ENCODE measurements around the gene HIPK2. TPM values are rescaled to one million over a fixed set of nuclear protein-coding genes. Genes with fewer than 3 reads are reported as not detected.

The HIPK2 gene
- total RNA-seq, 2 experiments from 2014 or later, result 17.3 to 17.6 TPM

DNA sequence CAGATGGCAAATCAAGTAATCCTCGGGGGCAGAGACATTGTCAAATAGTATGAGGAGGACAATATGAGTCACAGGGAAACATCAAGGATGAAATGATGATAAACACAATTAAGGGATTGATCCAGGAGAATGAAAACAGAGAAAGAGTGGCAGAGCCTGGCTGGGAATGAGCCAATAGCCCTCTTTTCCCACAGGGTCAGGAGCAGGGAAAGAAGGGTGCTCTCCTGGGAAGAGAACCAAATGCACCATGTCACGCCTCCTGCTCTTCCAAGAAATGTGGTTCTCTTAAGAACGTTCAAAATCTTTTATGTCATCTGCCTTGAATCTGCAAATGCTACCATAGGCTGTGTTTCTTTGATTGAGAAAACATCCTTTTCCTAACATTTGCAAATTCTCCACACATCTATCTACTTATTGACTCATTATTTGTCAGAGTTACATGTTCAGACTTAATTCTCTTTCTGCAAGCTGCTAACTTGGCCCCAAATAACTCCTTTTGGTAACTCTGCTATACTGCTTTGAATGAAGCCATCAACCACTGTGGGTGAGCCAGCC lies 50.6 kb downstream of the HIPK2 start:
- intact Hi-C loops (cut with micrococcal nuclease), result no loop called here
- CTCF ChIA-PET, result interaction anchor here (0.6 to 0.7 kb wide), 2 partner anchors 18 to 81 kb away, joined by 3 read pairs; no protein-coding TSS in a partner anchor
- H3K27me3 Mint-ChIP-seq, result no peaks in the 10 kb centered on the region
- H3K4me3 Mint-ChIP-seq, result no peak overlapping the region
- peaks cover 46% of the 10 kb centered on the region for H3K4me1 Mint-ChIP-seq (ENCODE audit: low read depth)
- H3K36me3 Mint-ChIP-seq (ENCODE audit: low read depth), result peaks cover 8% of the 10 kb centered on the region
- TF ChIP-seq, protein P1, sequence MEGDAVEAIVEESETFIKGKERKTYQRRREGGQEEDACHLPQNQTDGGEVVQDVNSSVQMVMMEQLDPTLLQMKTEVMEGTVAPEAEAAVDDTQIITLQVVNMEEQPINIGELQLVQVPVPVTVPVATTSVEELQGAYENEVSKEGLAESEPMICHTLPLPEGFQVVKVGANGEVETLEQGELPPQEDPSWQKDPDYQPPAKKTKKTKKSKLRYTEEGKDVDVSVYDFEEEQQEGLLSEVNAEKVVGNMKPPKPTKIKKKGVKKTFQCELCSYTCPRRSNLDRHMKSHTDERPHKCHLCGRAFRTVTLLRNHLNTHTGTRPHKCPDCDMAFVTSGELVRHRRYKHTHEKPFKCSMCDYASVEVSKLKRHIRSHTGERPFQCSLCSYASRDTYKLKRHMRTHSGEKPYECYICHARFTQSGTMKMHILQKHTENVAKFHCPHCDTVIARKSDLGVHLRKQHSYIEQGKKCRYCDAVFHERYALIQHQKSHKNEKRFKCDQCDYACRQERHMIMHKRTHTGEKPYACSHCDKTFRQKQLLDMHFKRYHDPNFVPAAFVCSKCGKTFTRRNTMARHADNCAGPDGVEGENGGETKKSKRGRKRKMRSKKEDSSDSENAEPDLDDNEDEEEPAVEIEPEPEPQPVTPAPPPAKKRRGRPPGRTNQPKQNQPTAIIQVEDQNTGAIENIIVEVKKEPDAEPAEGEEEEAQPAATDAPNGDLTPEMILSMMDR (IDR thresholded peaks at IDR 0.05), result no peak
- POLR2A ChIA-PET, result interaction anchor here (1.1 kb wide), 1 partner anchor 21 kb away, joined by 3 read pairs; no protein-coding TSS in a partner anchor
- no peak overlapping the region for H3K27ac Mint-ChIP-seq
- H3K9me3 Mint-ChIP-seq, result peaks cover 1% of the 10 kb centered on the region
- ATAC-seq (no peak), DNase-seq (no peak)

DNA sequence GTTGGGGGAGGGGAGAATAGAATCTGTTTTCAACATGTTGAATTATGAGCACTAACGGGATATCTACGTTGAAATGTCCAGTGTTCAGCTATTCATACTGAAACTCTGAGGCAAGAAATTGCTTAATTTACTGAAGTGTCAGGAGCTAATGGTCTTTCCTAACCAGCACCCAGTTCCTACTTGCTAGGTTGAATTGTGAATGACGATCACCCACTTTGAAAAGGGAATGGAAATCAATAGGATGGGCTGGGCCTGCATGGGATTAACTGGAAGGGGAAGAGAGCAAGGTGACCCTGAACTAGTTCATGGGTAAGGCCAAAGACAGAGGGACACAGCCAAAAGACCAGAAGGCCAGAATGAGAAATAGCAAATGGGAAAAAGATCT lies 51.3 kb downstream of the HIPK2 start:
- peaks cover 7% of the 10 kb centered on the region for H3K36me3 Mint-ChIP-seq (ENCODE audit: low read depth)
- intact Hi-C loops (cut with micrococcal nuclease), result no loop called here
- peaks cover 40% of the 10 kb centered on the region for H3K4me1 Mint-ChIP-seq (ENCODE audit: low read depth)
- ATAC-seq, result no peak
- peaks cover 1% of the 10 kb centered on the region for H3K9me3 Mint-ChIP-seq
- TF ChIP-seq, protein P1 (IDR thresholded peaks at IDR 0.05), result no peak
- H3K27me3 Mint-ChIP-seq, result no peaks in the 10 kb centered on the region
- H3K4me3 Mint-ChIP-seq, result no peak overlapping the region
- no peak overlapping the region for H3K27ac Mint-ChIP-seq
- CTCF ChIA-PET, result no interaction called here
- POLR2A ChIA-PET, result interaction anchor here (1.0 kb wide), 1 partner anchor 18 kb away, joined by 3 read pairs; no protein-coding TSS in a partner anchor
- DNase-seq, result no peak

DNA sequence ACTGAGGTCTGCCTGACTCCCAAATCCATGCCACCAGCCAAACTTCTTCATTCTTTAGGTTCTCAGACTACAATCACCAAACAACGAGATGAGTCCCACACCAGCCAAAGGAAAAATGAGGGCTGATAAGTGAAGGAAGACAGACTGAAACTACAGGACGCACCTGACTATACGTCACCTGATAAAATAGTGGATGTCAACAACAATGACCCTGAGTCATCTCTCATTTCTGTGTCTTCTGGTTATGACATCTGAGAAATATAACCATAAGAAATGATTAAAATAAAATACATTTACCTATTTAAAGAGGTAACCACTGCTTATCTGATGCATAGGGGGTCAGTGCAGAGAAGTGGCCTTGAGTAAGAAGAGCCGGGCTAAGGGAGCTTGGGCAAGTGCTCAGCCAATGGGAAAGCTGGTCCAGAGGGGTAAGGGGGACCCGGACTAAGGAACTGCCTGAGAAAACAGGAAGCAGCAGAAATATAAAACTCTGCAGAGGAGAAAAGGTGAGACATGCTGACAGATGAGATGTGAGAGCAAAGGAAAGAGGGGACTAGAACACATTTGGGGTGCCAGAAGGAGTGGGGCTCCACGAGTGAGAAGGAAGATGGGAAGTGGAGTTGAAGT lies 51.8 kb downstream of the HIPK2 start:
- Mint-ChIP-seq H3K9me3 (peaks cover 1% of the 10 kb centered on the region), H3K4me3 (no peak overlapping the region), H3K27ac (no peak overlapping the region), H3K36me3 (ENCODE audit: low read depth) (peaks cover 7% of the 10 kb centered on the region), H3K4me1 (ENCODE audit: low read depth) (peaks cover 37% of the 10 kb centered on the region), H3K27me3 (no peaks in the 10 kb centered on the region)
- ChIA-PET CTCF (interaction anchor here (1.6 to 1.7 kb wide), 2 partner anchors 79 to 107 kb away, joined by 5 to 6 read pairs; no protein-coding TSS in a partner anchor), POLR2A (interaction anchor here (1.0 kb wide), 1 partner anchor 19 kb away, joined by 3 read pairs; no protein-coding TSS in a partner anchor)
- no peak for DNase-seq
- TF ChIP-seq, protein P1 (IDR thresholded peaks at IDR 0.05), result no peak
- no peak for ATAC-seq
- intact Hi-C loops (cut with micrococcal nuclease), result no loop called here

- H3K4me1 Mint-ChIP-seq (ENCODE audit: low read depth), result peaks cover 33% of the 10 kb centered on the region
- H3K27me3 Mint-ChIP-seq, result no peaks in the 10 kb centered on the region
- intact Hi-C loops (cut with micrococcal nuclease), result no loop called here
- H3K27ac Mint-ChIP-seq, result no peak overlapping the region
- no peak overlapping the region for H3K4me3 Mint-ChIP-seq
- H3K9me3 Mint-ChIP-seq, result peaks cover 1% of the 10 kb centered on the region
- H3K36me3 Mint-ChIP-seq (ENCODE audit: low read depth), result peaks cover 7% of the 10 kb centered on the region
- POLR2A ChIA-PET, result interaction anchor here (0.6 kb wide), 1 partner anchor 192 kb away, joined by 3 read pairs; no protein-coding TSS in a partner anchor
- TF ChIP-seq, protein P1 (IDR thresholded peaks at IDR 0.05), result no peak
- CTCF ChIA-PET, result interaction anchor here (1.6 to 1.7 kb wide), 2 partner anchors 78 to 106 kb away, joined by 5 to 6 read pairs; no protein-coding TSS in a partner anchor
- no peak for DNase-seq
- ATAC-seq, result no peak
Observed at GRCh38 chr7:139725077-139725476, 52.7 kb downstream of the HIPK2 start.

GRCh38 chr7:139722604-139723003 lies 55.2 kb downstream of the HIPK2 start:
- ATAC-seq (no peak), DNase-seq (no peak)
- Mint-ChIP-seq H3K27me3 (no peaks in the 10 kb centered on the region), H3K9me3 (no peaks in the 10 kb centered on the region), H3K4me3 (no peak overlapping the region), H3K36me3 (ENCODE audit: low read depth) (no peaks in the 10 kb centered on the region), H3K4me1 (ENCODE audit: low read depth) (peaks cover 30% of the 10 kb centered on the region), H3K27ac (no peak overlapping the region)
- TF ChIP-seq, protein P1 (IDR thresholded peaks at IDR 0.05), result no peak
- CTCF ChIA-PET, result no interaction called here
- intact Hi-C loops (cut with micrococcal nuclease), result no loop called here
- POLR2A ChIA-PET, result no interaction called here

Measured in activated CD8-positive, alpha-beta T cell treated with anti-CD3 and anti-CD28 coated beads for 36 hours (primary cell).